Measurements from ENCODE around the gene SDK1.
A peak's percentile ranks its signal among the peaks of the same experiment; 100 is the strongest.

Gene SDK1

GRCh38 chr7:3292694-3293093, 8.4 kb upstream of the SDK1 start:
- no peak for DNase-seq

GRCh38 chr7:3294432-3295100, 6.5 kb upstream of the SDK1 start:
- no peak for DNase-seq

GRCh38 chr7:3297105-3297819, 3.8 kb upstream of the SDK1 start:
- no peak for DNase-seq

- no peak for DNase-seq
Observed at GRCh38 chr7:3300221-3300650, 816 bp upstream of the SDK1 start.

GRCh38 chr7:3301449-3301731, 338 bp downstream of the SDK1 start:
- no peak for DNase-seq

GRCh38 chr7:3301831-3302618, 973 bp downstream of the SDK1 start:
- DNase-seq, result peak; percentile 14

- DNase-seq, result no peak
Observed at GRCh38 chr7:3302681-3303320, 1.7 kb downstream of the SDK1 start.

- no peak for DNase-seq
Observed at GRCh38 chr7:3304131-3304530, 3.1 kb downstream of the SDK1 start.

- no peak for DNase-seq
Observed at GRCh38 chr7:3307435-3307834, 6.4 kb downstream of the SDK1 start.

- no peak for DNase-seq
Observed at GRCh38 chr7:3309140-3309539, 8.1 kb downstream of the SDK1 start.

- no peak for DNase-seq
Observed at GRCh38 chr7:3309956-3310355, 8.9 kb downstream of the SDK1 start.

GRCh38 chr7:3310884-3311283, 9.8 kb downstream of the SDK1 start:
- no peak for DNase-seq

GRCh38 chr7:3312583-3312982, 11.5 kb downstream of the SDK1 start:
- no peak for DNase-seq

GRCh38 chr7:3318874-3319273, 17.8 kb downstream of the SDK1 start:
- no peak for DNase-seq

- DNase-seq, result no peak
Observed at GRCh38 chr7:3321206-3321605, 20.2 kb downstream of the SDK1 start.

GRCh38 chr7:3321745-3322144, 20.7 kb downstream of the SDK1 start:
- DNase-seq, result no peak

- DNase-seq, result no peak
Observed at GRCh38 chr7:3326246-3326645, 25.2 kb downstream of the SDK1 start.

GRCh38 chr7:3327099-3327498, 26.0 kb downstream of the SDK1 start:
- no peak for DNase-seq

GRCh38 chr7:3327655-3328054, 26.6 kb downstream of the SDK1 start:
- DNase-seq, result no peak

GRCh38 chr7:3332308-3332707, 31.3 kb downstream of the SDK1 start:
- no peak for DNase-seq

GRCh38 chr7:3333861-3334260, 32.8 kb downstream of the SDK1 start:
- DNase-seq, result no peak

GRCh38 chr7:3336042-3336665, 35.1 kb downstream of the SDK1 start:
- no peak for DNase-seq

GRCh38 chr7:3338161-3338560, 37.1 kb downstream of the SDK1 start:
- no peak for DNase-seq
